ENCODE results near the gene STEAP3.

DNA sequence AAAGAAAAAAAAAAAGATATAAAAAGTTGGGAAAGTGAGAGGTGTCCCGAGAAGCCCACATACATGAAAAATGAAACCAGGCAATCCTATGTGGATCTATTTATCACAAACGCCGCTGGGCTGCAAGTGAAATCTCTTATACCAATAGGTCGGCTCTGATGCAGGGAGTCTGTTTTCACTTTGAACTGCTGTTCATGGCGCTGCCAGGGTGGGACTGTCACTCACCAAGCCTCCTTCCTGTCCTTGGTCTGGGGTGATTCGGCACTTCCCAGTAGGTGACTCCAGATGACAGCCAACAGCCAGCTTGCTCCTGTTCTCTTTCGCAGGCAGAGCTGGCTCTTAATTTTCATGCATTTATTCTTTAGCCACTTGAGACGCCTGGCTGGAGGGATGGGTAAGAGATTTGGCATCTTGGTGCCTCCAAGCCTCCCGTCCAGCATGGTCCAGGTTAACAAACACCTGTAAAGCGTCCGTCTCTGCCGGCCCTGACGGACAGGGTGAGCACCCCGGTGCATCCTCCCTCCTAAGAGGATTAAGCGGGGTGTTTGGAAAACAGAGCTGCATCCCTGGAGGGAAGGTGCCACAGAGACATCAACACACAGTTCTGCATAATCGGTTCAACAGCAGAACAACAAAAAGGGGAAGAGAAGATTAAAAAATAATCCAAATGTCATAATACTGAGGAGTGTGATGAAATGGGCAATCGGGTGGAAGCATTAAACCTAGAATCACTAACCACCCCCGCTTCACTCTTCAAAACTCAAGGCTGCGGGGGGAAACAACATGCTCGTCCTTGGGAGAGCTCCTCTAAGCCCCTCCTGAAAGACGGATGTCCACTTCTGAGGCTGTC is 58.7 kb downstream of the STEAP3 start:
- TF ChIP-seq, protein P1, sequence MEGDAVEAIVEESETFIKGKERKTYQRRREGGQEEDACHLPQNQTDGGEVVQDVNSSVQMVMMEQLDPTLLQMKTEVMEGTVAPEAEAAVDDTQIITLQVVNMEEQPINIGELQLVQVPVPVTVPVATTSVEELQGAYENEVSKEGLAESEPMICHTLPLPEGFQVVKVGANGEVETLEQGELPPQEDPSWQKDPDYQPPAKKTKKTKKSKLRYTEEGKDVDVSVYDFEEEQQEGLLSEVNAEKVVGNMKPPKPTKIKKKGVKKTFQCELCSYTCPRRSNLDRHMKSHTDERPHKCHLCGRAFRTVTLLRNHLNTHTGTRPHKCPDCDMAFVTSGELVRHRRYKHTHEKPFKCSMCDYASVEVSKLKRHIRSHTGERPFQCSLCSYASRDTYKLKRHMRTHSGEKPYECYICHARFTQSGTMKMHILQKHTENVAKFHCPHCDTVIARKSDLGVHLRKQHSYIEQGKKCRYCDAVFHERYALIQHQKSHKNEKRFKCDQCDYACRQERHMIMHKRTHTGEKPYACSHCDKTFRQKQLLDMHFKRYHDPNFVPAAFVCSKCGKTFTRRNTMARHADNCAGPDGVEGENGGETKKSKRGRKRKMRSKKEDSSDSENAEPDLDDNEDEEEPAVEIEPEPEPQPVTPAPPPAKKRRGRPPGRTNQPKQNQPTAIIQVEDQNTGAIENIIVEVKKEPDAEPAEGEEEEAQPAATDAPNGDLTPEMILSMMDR (conservative IDR thresholded peaks at IDR 0.05; ENCODE audit: low read length): no peak
- TF ChIP-seq EZH2phosphoT487 (IDR thresholded peaks at IDR 0.05; ENCODE audit: borderline replicate concordance): no peak

Data from Loucy (cell line).